ENCODE measurements around the gene ZCCHC10.
"Not testable (repeated sequence)": the region's sequence is repeated elsewhere in the genome, so short reads cannot be mapped to it uniquely, and the experiment has no call there.

Gene ZCCHC10

GRCh38 chr5:133041910-133042309 is 15.6 kb upstream of the ZCCHC10 start:
- no peak for DNase-seq (ENCODE audit: low read depth in 2 of 2)

DNA sequence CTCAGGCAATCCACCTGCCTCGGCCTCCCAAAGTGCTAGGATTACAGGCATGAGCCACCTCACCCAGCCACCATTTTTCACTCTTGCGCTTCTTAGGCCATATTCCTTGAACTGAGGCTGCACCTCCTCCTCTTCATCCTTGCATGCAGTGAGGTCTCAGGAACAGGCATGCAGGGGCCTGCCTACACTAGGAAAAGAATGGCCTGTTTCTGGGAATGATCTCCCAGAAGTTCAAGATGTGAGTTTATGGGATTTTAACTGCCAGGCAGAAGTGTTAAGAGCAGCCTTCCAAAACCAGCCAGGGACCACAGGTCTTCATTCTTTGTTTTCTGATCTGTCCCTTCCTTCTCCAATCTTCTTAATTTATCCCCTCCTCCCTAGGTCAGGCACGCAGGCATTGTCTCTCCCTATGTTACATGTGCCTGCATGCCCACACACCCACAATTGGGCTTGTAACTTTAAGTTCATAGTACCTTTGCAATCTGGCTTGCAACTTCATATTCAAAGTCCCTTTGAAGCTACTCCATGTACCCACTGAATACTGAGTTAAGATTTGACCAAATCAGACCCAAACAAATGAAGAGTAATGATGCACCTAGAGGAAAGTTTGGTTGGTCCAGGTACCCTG is 14.9 kb upstream of the ZCCHC10 start:
- DNase-seq (ENCODE audit: low read depth in 2 of 2) = no peak

GRCh38 chr5:133036677-133037076 is 10.3 kb upstream of the ZCCHC10 start:
- not testable (repeated sequence) for DNase-seq (ENCODE audit: low read depth in 2 of 2)

GRCh38 chr5:133035224-133035623 is 8.9 kb upstream of the ZCCHC10 start:
- DNase-seq (ENCODE audit: low read depth in 2 of 2) = no peak

DNA sequence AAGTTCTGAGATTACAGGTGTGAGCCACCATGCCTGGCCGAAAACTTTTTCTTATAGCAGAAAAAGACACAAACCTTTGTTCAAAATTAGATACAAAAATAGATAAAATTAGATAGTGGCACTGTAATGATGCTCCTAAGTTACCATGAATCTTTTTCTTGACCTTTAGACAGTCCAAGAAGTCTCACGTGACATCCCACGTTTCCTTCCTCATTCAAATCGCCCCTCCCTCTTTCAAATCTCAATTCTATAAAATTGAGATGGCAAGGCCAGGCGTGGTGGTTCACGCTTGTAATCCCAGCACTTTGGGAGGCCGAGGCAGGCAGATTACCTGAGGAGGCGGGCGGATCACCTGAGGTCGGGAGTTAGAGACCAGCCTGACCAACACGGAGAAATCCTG is 7.7 kb upstream of the ZCCHC10 start:
- DNase-seq (ENCODE audit: low read depth in 2 of 2) = no peak

DNA sequence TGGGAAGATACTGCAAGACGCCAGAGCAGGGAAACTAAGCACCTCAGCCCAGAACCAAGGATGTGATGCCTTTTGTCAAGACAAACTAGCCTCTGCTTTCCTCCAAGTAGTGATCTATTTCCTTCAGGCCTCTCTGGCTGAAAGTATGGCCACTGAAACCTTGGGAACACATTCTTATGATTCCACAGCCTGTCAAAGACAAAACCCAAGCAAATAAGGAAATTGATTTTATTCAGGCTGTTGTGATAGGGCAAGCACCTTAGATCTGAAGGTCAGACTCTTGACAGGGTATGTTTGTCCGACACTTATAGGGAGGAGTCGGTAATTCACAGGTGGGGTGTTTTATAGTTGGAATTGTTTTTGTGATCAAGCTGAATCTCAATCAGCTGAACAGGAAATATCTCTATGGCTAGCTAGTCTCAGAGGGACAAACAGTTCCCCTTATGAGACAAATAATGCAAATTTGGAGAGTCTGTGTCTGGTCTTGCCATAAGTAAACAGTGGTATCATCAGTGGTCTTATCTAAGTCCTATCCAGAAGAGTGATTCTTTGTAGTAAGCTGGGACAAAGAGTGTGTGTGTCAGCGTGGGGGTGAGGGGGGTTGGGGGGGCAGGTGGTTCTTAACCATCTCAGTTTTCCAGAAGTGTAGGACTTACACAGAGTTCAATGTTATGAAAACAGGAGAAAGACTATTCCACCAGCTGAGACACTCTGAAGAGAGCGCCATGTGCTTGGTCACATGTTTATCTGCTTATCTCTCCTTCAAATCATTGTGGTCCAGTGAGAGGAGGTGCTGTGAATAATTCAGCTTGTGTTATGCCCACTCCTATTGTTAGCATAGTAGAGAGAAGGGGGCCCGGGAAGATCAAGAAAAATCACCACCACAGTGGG is 6.7 kb upstream of the ZCCHC10 start:
- no peak for DNase-seq (ENCODE audit: low read depth in 2 of 2)

DNA sequence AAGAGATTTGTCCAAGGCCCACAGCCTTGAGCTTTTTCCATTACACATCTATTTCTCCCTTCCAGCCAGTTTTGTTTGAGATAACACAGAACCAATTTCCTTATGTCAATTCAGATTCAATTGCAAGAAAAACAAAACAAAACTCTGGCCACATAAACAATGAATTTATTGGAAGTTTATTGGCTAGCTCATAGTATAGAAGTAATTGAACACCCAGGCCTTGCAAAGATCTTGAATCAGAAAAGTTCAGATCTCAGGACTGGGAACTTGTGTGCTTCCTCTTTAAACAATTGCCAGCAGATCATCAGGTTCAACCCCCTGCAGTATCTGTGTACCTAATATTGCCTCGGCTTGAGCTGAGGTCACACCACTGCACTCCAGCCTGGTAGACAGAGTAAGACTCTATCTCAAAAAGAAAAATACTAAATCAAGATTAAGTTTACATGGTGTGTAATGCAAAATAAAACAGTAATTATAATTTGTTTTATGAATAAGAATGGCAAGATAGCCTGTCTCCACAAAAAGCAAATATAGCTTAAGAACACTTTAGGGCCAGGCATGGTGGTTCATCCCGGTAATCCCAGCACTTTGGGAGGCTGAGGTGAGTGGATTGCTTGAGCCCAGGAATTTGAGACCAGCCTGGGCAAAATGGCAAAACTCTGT is 4.1 kb upstream of the ZCCHC10 start:
- DNase-seq (ENCODE audit: low read depth in 2 of 2) = no peak

DNA sequence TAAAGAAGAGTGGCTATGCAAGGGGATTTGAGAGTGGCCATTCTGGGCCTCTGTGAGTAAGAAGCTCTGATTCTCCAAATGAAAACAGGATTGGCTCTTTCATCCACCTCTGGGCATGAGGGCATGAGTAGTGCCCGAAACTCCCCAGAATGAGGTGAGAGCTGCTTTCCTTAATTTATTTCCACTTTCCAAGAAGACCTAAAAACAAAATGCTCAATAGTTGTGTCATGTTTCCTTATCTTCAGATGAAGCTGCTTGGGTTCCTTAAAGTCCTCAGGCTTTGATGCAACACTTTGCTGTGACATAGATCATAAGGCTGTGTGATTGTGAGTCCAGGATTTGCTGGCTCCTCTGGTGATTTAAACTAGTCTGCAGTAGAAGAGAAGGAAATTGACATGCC is 3.1 kb upstream of the ZCCHC10 start:
- DNase-seq (ENCODE audit: low read depth in 2 of 2) = no peak

DNA sequence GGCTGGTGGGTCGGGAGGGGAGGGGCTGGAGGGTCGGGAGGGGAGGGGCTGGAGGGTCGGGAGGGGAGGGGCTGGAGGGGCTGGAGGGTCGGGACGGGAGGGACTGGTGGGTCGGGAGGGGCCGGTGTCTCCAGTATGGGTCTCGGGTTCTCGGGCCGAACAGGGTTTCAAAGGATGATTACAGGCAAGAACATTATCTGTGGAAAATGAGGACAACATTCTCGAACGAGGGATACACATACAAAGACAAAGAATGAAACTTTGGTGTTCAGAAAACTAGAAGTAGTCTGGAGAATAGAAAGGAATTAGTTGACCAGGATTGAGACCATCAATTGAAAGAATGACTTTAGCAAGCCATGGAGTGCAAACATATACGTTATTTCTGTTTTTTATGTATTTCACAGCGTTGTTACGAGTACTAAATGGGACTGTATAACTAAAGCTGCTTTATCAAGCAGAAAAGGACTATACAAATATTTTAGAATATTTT is 360 bp upstream of the ZCCHC10 start:
- DNase-seq (ENCODE audit: low read depth in 2 of 2) = no peak

DNA sequence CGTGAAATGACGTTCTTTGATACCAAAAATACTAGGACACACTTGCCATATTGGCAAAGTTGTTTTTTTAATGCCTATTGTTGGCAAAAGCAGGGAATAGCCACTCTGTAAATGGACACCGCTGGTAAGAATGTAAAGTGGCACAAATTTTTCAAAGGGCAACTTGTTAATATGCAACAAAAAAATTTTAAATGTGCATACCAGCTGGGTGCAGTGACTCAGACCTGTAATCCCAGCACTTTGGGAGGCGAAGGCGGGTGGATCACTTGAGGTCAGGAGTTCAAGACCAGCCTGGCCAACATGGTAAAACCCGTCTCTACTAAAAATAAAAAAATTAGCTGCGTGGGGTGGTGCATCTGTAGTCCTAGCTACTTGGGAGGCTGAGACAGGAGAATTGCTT is 6.9 kb downstream of the ZCCHC10 start:
- not testable (repeated sequence) for DNase-seq (ENCODE audit: low read depth in 2 of 2)

DNA sequence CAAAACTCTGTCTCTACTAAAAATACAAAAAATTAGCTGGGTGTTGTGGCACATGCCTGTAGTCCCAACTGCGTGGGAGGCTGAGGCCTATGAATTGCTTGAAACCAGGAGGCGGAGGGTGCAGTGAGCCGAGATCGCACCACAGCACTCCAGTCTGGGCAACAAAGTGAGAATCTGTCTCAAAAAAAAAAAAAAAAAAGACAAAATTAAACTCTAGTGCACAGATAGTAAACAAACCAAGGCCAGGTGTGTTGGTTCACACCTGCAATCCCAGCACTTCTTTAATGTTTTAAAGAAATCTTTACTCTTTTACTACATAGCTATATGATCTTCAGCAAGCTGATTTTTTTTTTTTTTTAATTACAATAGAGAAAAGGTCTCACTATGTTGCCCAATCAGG is 8.4 kb downstream of the ZCCHC10 start:
- no peak for DNase-seq (ENCODE audit: low read depth in 2 of 2)

DNA sequence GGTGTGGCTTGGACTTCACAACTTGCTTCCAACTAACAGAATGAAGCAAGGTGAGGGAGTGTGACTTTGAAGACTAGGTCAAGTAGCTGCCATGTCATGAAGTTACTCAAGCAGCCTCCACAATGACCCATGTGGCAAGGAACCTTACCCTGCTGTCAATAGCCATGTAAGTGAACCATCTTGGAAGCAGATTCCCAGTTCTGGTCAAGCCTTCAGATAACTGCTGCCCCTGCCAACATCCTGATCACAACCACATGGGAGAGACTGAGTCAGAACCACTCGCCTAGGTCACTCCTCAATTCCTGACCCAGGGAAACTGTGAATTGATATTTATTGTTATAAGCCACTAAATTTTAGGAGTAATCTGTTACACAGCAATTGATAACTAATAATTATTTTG is 10.9 kb downstream of the ZCCHC10 start:
- DNase-seq (ENCODE audit: low read depth in 2 of 2) = no peak

- not testable (repeated sequence) for DNase-seq (ENCODE audit: low read depth in 2 of 2)
These were observed 17.9 kb downstream of the ZCCHC10 start for GRCh38 chr5:133008455-133008854.

GRCh38 chr5:133006653-133007052 is 19.7 kb downstream of the ZCCHC10 start:
- no peak for DNase-seq (ENCODE audit: low read depth in 2 of 2)

DNA sequence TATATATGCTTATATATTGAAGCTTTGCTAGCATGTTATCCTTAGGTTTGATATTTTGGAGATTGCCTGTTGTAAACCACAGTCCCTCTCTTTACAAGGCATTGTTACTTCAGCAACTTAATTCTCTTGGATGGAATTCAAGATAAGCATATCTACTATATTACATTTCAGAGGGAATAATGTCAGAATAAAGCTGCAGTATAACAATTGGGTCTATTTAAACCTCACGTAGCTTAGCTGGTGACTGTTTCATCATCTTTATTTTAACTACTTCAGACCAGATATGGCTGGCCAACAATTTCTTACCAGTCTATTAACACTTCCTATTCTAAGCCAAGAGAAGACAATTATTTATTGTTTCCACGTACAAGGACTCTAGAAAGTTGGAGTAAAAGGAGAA is 27.1 kb downstream of the ZCCHC10 start:
- DNase-seq (ENCODE audit: low read depth in 2 of 2) = no peak

DNA sequence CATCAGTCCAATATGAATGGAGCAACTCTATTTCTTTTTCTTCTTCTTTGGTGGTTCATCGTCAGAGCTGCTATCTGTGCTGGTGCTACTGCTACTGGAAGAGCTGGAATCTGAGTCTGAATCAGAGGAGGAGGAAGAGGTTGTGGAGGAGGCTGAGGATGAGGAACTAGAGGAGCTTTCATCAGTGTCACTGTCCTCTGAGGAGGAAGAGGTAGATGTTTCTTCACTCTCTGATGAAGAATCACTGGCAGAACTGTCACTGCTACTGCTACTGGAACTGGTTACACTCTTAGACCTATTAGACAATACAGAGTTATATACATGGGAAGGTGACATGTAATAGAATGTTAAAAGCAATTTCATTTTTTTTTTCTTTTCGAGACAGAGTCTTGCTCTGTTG is 27.8 kb downstream of the ZCCHC10 start:
- no peak for DNase-seq (ENCODE audit: low read depth in 2 of 2)

DNA sequence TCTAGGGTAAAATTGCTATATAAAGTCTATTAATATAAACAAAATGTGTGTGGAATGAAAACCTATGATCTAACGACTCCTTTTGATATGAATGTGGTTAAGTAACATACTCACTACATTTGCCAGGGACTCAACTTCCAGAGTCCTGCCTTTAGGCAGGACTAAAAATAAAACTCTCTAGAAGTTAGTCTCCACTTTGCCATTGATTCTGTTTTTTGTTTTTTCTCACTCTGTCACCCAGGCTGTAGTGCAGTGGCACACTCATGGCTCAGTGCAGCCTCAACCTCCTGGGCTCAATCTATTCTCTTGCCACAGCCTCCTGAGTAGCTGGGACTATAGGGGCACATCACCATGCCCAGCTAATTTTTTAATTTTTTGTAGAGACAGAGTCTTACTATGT is 30.0 kb downstream of the ZCCHC10 start:
- no peak for DNase-seq (ENCODE audit: low read depth in 2 of 2)

DNA sequence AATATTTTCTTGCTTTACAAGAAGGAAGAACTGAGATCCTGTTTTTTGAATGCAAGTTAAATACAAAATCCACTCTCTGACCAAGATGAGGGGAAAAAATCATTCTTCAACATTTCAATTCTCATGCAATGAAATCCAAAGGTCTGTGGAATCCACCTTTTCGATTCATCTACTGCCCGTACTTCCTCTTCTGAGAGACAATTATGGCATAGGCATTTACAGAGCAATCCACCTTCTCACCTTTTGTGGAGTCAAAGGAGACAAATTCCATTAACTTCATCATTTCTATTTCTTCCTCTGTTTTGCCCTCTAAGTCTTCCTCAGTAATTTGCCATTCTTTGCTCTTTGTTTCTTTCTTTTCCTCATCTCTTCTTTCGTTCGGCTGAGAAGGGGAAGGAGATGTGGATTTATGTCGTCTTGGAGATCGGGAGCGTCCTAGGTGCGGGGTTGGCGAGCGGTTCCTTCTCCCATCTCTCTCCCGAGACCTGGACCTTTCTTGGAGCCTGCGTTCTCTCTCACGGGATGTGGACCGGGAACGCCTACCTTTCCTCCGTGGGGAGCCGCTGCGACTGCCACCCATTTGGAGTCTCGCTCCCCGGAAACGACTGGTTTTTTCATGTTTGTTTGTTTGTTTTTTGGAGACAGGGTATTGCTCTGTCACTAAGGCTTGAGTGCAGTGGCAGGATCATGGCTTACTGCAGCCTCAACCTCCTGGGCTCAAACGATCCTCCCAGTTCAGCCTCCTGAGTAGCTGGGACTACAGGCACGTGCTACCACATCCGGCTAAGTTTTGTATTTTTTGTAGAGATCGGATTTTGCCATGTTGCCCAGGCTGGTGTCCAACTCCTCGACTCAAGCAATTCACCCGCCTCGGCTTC is 38.6 kb downstream of the ZCCHC10 start:
- no peak for DNase-seq (ENCODE audit: low read depth in 2 of 2)

DNA sequence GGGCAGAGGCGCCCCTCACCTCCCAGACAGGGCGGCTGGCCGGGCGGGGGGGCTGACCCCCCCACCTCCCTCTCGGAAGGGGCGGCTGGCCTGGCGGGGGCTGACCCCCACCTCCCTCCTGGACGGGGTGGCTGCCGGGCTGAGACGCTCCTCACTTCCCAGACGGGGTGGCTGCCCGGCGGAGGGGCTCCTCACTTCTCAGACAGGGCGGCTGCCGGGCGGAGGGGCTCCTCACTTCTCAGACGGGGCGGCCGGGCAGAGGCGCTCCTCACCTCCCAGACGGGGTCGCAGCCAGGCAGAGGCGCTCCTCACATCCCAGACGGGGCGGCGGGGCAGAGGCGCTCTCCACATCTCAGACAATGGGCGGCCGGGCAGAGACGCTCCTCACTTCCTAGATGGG is 43.4 kb downstream of the ZCCHC10 start:
- not testable (repeated sequence) for DNase-seq (ENCODE audit: low read depth in 2 of 2)

- DNase-seq (ENCODE audit: low read depth in 2 of 2) = no peak
These were observed 45.1 kb downstream of the ZCCHC10 start for GRCh38 chr5:132981288-132981687.

DNA sequence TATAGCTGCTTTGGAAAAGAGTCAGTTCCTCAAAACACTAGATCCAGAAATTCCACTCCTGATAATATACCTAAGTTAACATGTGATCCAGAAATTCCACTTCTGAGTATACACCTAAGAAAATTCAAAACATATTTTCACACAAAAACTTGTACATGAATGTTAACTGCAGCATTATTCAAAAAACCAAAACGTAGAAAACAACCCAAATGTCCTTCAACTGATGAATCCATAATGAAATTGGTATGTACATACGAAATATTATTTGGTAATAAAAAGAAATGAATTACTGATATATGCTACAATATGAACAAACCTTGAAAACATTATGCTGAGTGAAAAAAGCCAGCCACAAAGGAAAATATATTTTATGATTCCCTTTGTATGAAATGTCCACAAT is 46.4 kb downstream of the ZCCHC10 start:
- no peak for DNase-seq (ENCODE audit: low read depth in 2 of 2)
